Nephron progenitor cell (in vitro differentiated cells): Measurements from ENCODE around the gene CDH22.

Source experiments
- DNase-seq: peaks from one replicate; pipeline ENCODE4 v3.0.0; 2021
- H3K27ac Mint-ChIP-seq: 2 replicates; pipeline ENCODE4 v1.8.0; 2021; ENCODE audit warnings: mild to moderate bottlenecking, moderate library complexity, mixed read lengths
- H3K27me3 Mint-ChIP-seq: 2 replicates; pipeline ENCODE4 v1.8.0; 2021; ENCODE audit warnings: mild to moderate bottlenecking, low read depth, mixed read lengths; ENCODE audit not compliant: poor library complexity
- H3K36me3 Mint-ChIP-seq: 2 replicates; pipeline ENCODE4 v1.8.0; 2021; ENCODE audit warnings: low read depth, mixed read lengths
- H3K4me1 Mint-ChIP-seq: 2 replicates; pipeline ENCODE4 v1.8.0; 2021; ENCODE audit warnings: mixed read lengths
- H3K4me3 Mint-ChIP-seq: 2 replicates; pipeline ENCODE4 v1.8.0; 2021; ENCODE audit warnings: mild to moderate bottlenecking, moderate library complexity, mixed read lengths
- H3K9me3 Mint-ChIP-seq: 2 replicates; pipeline ENCODE4 v1.8.0; 2021; ENCODE audit warnings: mild to moderate bottlenecking, moderate library complexity, mixed read lengths
- TF ChIP-seq, protein P1 (sequence below): fragments of 200-600 bp; sonication (generic); IDR thresholded peaks from 2 replicates; pipeline ENCODE4 v1.5.0; 2021; ENCODE audit warnings: antibody characterized with exemption

The CDH22 gene

DNA sequence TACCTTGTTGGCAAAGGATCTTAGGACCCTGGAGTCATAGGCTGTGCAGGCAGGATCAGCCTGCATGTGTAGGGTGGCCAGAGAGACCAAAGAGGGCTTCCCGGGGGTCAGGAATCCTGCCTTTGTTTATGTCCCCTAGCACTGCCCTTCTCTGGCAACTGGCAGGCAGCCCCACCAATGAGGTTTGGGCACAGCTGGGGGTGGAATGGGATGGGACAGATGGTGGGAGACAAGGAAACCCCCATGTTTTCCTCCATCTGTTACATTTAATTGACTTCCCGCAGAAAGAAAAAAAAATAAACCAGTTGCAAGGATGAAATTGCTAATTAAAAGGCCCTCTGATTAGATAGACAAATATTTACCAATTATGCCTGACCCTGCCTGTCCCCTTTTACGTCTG is 162.6 kb downstream of the CDH22 start:
- Mint-ChIP-seq H3K9me3 (no peaks in the 10 kb centered on the region), H3K36me3 (no peaks in the 10 kb centered on the region), H3K27me3 (peaks cover 46% of the 10 kb centered on the region), H3K4me3 (no peak overlapping the region), H3K27ac (no peak overlapping the region), H3K4me1 (peaks cover 27% of the 10 kb centered on the region)
- TF ChIP-seq, protein P1, sequence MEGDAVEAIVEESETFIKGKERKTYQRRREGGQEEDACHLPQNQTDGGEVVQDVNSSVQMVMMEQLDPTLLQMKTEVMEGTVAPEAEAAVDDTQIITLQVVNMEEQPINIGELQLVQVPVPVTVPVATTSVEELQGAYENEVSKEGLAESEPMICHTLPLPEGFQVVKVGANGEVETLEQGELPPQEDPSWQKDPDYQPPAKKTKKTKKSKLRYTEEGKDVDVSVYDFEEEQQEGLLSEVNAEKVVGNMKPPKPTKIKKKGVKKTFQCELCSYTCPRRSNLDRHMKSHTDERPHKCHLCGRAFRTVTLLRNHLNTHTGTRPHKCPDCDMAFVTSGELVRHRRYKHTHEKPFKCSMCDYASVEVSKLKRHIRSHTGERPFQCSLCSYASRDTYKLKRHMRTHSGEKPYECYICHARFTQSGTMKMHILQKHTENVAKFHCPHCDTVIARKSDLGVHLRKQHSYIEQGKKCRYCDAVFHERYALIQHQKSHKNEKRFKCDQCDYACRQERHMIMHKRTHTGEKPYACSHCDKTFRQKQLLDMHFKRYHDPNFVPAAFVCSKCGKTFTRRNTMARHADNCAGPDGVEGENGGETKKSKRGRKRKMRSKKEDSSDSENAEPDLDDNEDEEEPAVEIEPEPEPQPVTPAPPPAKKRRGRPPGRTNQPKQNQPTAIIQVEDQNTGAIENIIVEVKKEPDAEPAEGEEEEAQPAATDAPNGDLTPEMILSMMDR: no peak
- DNase-seq: no peak

DNA sequence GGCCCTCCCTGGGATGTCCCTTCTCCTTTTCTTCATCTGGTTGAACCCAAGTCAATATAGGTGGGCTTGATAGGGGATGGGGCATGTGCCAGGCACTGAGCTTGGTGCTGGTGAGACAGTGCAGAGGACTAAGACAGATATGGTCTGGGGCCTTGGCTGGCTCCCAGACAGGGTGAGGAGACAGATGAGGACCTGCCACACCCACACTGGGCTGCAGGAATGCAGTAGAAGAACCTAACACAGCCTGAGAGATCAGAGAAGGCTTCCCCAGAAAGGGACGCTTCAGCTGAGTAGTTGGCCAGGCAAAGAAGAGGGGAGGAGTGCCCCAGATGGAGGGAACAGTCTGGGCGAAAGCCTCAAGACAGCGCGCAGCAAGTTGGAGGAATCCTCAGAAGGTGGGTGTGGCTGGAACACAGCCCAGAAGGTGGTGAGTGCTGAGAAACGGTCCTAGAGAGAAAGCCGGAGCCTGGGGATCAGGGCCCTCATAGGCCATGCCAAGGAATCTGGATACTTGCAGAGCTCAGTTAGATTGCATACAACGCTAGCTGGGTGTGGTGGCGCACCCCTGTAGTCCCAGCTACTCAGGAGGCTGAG is 163.8 kb downstream of the CDH22 start:
- Mint-ChIP-seq H3K27ac (no peak overlapping the region), H3K9me3 (no peaks in the 10 kb centered on the region), H3K4me1 (peaks cover 18% of the 10 kb centered on the region), H3K36me3 (no peaks in the 10 kb centered on the region), H3K4me3 (no peak overlapping the region), H3K27me3 (peaks cover 48% of the 10 kb centered on the region)
- DNase-seq: no peak
- TF ChIP-seq, protein P1: no peak

DNA sequence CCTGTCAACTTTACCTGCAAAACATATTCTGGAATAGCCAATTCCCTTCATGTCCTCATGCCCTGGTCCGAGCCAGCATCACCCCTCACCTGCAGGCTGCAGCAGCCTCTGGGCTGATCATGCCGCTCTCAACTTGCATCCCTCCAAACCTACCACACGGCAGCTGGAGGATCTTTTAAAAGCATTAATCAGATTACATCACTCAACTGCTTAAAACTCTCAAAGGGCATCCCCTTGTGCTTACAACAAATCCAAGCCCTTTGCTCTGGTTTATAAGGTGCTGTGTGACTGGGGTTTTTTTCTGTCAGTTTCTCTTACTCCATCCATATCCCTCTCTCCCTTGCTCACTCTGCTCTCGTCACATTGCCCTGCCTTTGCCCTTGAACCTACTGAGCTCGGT is 166.2 kb downstream of the CDH22 start:
- Mint-ChIP-seq H3K4me1 (peaks cover 9% of the 10 kb centered on the region), H3K36me3 (no peaks in the 10 kb centered on the region), H3K27me3 (peaks cover 57% of the 10 kb centered on the region), H3K4me3 (no peak overlapping the region), H3K27ac (no peak overlapping the region), H3K9me3 (no peaks in the 10 kb centered on the region)
- no peak for DNase-seq
- TF ChIP-seq, protein P1: no peak

DNA sequence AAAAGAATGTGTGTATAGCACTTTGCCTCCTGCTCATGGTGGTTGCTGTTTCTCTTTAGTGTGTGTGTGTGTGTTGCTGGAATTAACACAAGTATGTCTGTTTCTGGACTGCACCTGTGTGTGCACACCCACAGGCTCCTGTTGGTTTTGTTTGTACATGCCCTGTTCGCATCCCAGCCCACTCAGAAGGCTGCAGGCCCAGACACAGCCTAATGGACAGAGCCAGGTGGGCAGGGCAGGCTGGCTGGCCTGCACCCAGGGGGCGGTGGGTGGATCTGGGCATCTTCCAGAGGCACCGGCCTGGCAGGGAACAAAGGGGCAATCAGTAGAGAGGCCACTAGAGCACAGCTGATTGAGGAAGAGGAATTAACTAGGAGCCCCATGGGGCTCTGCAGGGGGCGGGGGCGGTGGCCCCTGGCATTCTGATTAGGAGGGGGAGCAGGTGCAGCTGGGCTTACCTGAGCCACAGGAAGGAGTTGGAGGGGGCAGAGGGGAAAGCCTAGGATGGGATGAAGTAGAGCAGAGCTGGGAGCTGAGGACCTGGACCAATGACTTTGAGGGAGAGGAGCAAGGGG is 168.3 kb downstream of the CDH22 start:
- peaks cover 9% of the 10 kb centered on the region for H3K4me1 Mint-ChIP-seq

DNA sequence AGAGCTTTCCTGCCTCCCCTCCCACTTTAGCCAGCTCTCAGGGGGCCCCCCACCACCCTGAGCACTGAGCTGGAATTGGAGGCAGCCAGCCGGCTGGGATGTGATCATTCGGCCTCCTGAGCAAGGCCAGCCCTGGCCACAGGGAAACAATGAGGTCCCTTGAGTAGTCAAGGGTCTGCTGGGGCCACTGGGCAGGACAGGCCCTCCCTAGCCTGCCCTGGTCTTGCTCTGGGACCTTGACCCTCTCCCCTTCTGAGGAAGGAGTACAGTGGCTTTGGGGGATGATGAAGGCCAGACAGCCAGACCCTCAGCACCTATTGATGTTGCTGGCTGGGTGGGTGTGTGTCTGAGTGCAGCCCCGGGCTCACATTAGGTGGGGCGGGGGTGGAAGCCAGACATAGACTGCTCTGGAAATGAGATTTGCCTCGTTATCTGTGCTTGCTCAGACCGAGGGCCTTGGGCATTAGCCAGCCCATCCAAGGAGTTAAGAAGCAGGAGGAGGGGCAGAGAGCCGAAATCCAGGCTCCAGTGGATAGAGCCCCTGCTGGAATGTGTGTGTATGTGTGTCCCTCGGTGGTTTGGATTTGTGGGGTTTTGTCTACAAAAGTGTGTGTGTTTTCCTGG is 168.9 kb downstream of the CDH22 start:
- H3K4me1 Mint-ChIP-seq: peaks cover 9% of the 10 kb centered on the region
- TF ChIP-seq, protein P1: no peak
- H3K27ac Mint-ChIP-seq: no peak overlapping the region
- no peaks in the 10 kb centered on the region for H3K36me3 Mint-ChIP-seq
- no peaks in the 10 kb centered on the region for H3K9me3 Mint-ChIP-seq
- no peak for DNase-seq
- H3K4me3 Mint-ChIP-seq: no peak overlapping the region
- peaks cover 79% of the 10 kb centered on the region for H3K27me3 Mint-ChIP-seq

More for the DNA sequence above, 168.3 kb downstream of the CDH22 start:
- Mint-ChIP-seq H3K36me3 (no peaks in the 10 kb centered on the region), H3K27ac (no peak overlapping the region), H3K9me3 (no peaks in the 10 kb centered on the region), H3K4me3 (no peak overlapping the region), H3K27me3 (peaks cover 73% of the 10 kb centered on the region)
- DNase-seq: no peak
- TF ChIP-seq, protein P1: no peak
